DOHH2 (cell line): ENCODE data around the gene FZD8.

ENCODE experiments used
- H3F3A ChIP-seq: fragments of 200-600 bp; sonication (generic), shearing (Covaris generic); 2 replicates; pipeline ENCODE4 v1.6.0; 2016; ENCODE audit warnings: antibody characterized with exemption, mild to moderate bottlenecking; ENCODE audit not compliant: control insufficient read depth, insufficient read depth
- H3K27ac ChIP-seq: fragments of 200-600 bp; sonication (generic); 2 replicates; pipeline ENCODE4 v1.5.1; 2014; ENCODE audit warnings: low read depth, mild to moderate bottlenecking, low read length, moderate library complexity
- H3K27me3 ChIP-seq: fragments of 200-600 bp; sonication (generic); 2 replicates; pipeline ENCODE4 v1.6.1; 2014; ENCODE audit warnings: mild to moderate bottlenecking, low read length, mixed read lengths; ENCODE audit not compliant: control insufficient read depth
- H3K36me3 ChIP-seq: fragments of 200-600 bp; sonication (generic); 2 replicates; pipeline ENCODE4 v1.6.1; 2014; ENCODE audit warnings: mild to moderate bottlenecking, low read length, moderate library complexity, mixed read lengths; ENCODE audit not compliant: control insufficient read depth
- H3K4me1 ChIP-seq: fragments of 200-600 bp; sonication (generic); 2 replicates; pipeline ENCODE4 v1.6.1; 2014; ENCODE audit warnings: mild to moderate bottlenecking, low read length, mixed read lengths; ENCODE audit not compliant: control insufficient read depth
- H3K4me2 ChIP-seq: fragments of 200-600 bp; sonication (generic); 2 replicates; pipeline ENCODE4 v1.6.0; 2014; ENCODE audit warnings: mild to moderate bottlenecking, low read length, moderate library complexity
- H3K4me3 ChIP-seq: fragments of 200-600 bp; sonication (generic); 2 replicates; pipeline ENCODE4 v1.5.1; 2014; ENCODE audit warnings: mild to moderate bottlenecking, low read length, mixed read lengths
- H3K79me2 ChIP-seq: fragments of 200-600 bp; sonication (generic); 2 replicates; pipeline ENCODE4 v1.6.1; 2014; ENCODE audit warnings: mild to moderate bottlenecking, low read length, mixed read lengths; ENCODE audit not compliant: control insufficient read depth
- H3K9me2 ChIP-seq: fragments of 200-600 bp; sonication (generic); replicated peaks from 2 replicates; pipeline ENCODE4 v1.6.1; 2014; ENCODE audit warnings: mild to moderate bottlenecking, low read length, mixed read lengths; ENCODE audit not compliant: control insufficient read depth
- H3K9me3 ChIP-seq: fragments of 200-600 bp; sonication (generic); 2 replicates; pipeline ENCODE4 v1.6.1; 2014; ENCODE audit warnings: antibody characterized with exemption, low read length, mixed read lengths; ENCODE audit not compliant: control insufficient read depth, insufficient read depth
- H4K20me1 ChIP-seq: fragments of 200-600 bp; sonication (generic); 2 replicates; pipeline ENCODE4 v1.6.0; 2014; ENCODE audit warnings: low read depth, mild to moderate bottlenecking, antibody characterized with exemption, low read length, moderate library complexity; ENCODE audit not compliant: control insufficient read depth, insufficient read depth
- CTCF ChIP-seq: fragments of 200-600 bp; sonication (generic); IDR thresholded peaks from one replicate; pipeline ENCODE4 v1.5.1; 2014; ENCODE audit warnings: antibody characterized with exemption, mild to moderate bottlenecking, low read depth, low read length; ENCODE audit not compliant: poor library complexity, severe bottlenecking
- EZH2phosphoT487 ChIP-seq: fragments of 200-600 bp; sonication (generic); IDR thresholded peaks from 2 replicates; pipeline ENCODE4 v1.6.1; 2017; ENCODE audit warnings: borderline replicate concordance, mild to moderate bottlenecking, antibody characterized with exemption, low read length, moderate library complexity, mixed read lengths

The FZD8 gene

DNA sequence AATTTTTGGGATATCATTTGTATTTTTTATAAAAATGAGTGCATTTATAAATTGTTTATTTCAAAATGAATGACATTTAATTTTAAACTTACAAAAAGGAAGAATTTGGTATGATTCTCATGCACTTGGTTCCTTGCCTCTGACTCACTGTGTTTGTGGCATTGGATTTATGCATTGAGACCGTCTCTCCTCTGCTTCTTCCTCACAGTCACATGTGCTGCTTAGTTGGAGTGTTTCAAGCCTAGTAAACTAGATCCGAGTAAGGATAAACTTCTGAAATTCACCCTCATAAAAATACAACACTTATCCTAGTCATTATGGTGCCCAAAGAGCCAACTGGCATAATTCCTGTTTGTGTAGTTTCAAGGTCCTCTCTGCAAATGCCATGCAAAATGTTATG lies 19.1 kb upstream of the FZD8 start:
- peaks cover 6% of the 10 kb centered on the region; the same call in 1 of the 2 replicates for H3K9me3 ChIP-seq
- H3K36me3 ChIP-seq, result no peaks in the 10 kb centered on the region
- H3K79me2 ChIP-seq, result no peaks in the 10 kb centered on the region
- no peaks in the 10 kb centered on the region for H3K9me2 ChIP-seq
- TF ChIP-seq EZH2phosphoT487, result no peak
- TF ChIP-seq CTCF, result no peak
- no peak overlapping the region for H3K4me2 ChIP-seq
- H3K4me3 ChIP-seq, result no peak overlapping the region
- H3K27me3 ChIP-seq, result no peaks in the 10 kb centered on the region
- no peaks in the 10 kb centered on the region for H4K20me1 ChIP-seq
- H3F3A ChIP-seq, result no peaks in the 10 kb centered on the region
- no peaks in the 10 kb centered on the region for H3K4me1 ChIP-seq
- no peak overlapping the region for H3K27ac ChIP-seq

- no peak for TF ChIP-seq CTCF
- TF ChIP-seq EZH2phosphoT487, result no peak
- no peaks in the 10 kb centered on the region for H3F3A ChIP-seq
- no peak overlapping the region for H3K4me2 ChIP-seq
- no peaks in the 10 kb centered on the region for H3K36me3 ChIP-seq
- peaks cover 6% of the 10 kb centered on the region; the same call in 1 of the 2 replicates for H3K9me3 ChIP-seq
- no peaks in the 10 kb centered on the region for H3K79me2 ChIP-seq
- no peak overlapping the region for H3K4me3 ChIP-seq
- H3K27ac ChIP-seq, result no peak overlapping the region
- no peaks in the 10 kb centered on the region for H3K27me3 ChIP-seq
- no peaks in the 10 kb centered on the region for H3K9me2 ChIP-seq
- no peaks in the 10 kb centered on the region for H4K20me1 ChIP-seq
- H3K4me1 ChIP-seq, result no peaks in the 10 kb centered on the region
Measured at GRCh38 chr10:35659456-35659855, 17.4 kb upstream of the FZD8 start.

DNA sequence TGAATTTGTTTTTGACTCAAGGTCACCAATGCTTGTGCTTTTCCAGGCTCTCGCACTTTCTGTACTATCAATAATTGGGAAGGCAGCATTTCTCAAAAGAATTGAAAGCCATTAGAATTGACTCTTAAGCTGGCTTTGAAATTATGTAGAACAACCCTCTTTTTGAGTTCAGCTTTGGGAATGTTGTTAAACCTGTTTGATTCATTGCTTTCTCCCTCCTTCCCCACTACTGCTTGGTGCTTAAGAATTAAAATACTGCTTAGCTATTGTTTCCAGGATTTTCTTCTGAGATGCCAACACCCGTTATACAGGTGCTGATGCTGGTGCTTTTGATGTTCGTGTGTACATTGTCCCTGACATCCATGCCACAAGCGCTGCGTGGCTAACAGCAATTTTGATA lies 15.5 kb upstream of the FZD8 start:
- Histone ChIP-seq H3F3A (no peaks in the 10 kb centered on the region), H3K4me2 (no peak overlapping the region), H3K9me2 (no peaks in the 10 kb centered on the region), H3K9me3 (peaks cover 6% of the 10 kb centered on the region; the same call in 1 of the 2 replicates), H3K27me3 (no peaks in the 10 kb centered on the region), H3K4me1 (no peaks in the 10 kb centered on the region), H4K20me1 (no peaks in the 10 kb centered on the region), H3K4me3 (no peak overlapping the region), H3K79me2 (no peaks in the 10 kb centered on the region), H3K27ac (no peak overlapping the region), H3K36me3 (no peaks in the 10 kb centered on the region)
- TF ChIP-seq EZH2phosphoT487 (no peak), CTCF (no peak)

DNA sequence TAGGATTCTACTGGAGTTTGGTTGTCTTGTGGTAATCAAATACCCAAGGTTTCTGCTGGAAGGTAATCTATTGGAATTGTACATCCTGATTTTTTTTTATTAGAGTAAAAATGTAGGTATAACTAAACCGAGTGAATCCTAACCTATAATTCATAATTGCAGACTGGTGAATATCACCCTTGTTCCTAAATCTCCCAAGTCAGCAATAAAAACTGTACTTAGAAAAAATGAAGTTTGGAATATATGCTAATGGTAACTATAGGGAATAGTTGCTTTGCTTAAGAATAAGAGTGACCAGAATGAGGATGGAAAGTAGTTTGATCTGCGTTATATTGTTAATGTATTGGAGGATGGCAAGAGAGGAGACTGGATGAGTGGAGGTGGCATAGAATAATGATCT lies 10.7 kb upstream of the FZD8 start:
- TF ChIP-seq CTCF (no peak), EZH2phosphoT487 (no peak)
- Histone ChIP-seq H3F3A (no peaks in the 10 kb centered on the region), H3K27me3 (no peaks in the 10 kb centered on the region), H3K9me2 (no peaks in the 10 kb centered on the region), H3K79me2 (no peaks in the 10 kb centered on the region), H3K27ac (no peak overlapping the region), H4K20me1 (no peaks in the 10 kb centered on the region), H3K4me1 (no peaks in the 10 kb centered on the region), H3K4me3 (no peak overlapping the region), H3K36me3 (no peaks in the 10 kb centered on the region), H3K4me2 (no peak overlapping the region), H3K9me3 (no peaks in the 10 kb centered on the region)
